ENCODE measurements around the gene BLOC1S5.

DNA sequence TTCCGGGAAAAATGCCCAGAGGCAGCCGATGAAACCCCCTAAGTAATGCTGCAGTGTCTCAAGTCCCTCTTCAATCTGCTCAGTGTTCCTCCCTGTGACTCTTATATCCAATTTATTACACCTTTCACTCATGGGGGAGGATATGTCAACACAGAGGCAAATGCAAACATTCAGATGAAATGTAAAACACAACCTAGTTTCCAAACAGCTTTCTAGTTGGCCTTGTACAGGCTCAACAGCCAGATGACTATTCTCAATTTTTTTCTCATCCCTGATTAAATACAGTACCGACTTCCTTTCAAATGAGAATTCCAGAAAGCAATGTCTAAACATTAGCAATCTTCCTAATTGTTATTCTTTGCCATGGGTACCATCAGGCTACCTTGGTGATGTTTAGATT lies 65.0 kb downstream of the BLOC1S5 start:
- TF ChIP-seq, protein P1, sequence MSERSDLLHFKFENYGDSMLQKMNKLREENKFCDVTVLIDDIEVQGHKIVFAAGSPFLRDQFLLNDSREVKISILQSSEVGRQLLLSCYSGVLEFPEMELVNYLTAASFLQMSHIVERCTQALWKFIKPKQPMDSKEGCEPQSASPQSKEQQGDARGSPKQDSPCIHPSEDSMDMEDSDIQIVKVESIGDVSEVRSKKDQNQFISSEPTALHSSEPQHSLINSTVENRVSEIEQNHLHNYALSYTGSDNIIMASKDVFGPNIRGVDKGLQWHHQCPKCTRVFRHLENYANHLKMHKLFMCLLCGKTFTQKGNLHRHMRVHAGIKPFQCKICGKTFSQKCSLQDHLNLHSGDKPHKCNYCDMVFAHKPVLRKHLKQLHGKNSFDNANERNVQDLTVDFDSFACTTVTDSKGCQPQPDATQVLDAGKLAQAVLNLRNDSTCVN (CRISPR knock-in tag; IDR thresholded peaks at IDR 0.05), result no peak
- no peak for TF ChIP-seq TBP (optimal IDR thresholded peaks at IDR 0.05; ENCODE audit: low read depth, low read length)
- TF ChIP-seq EZH2 (IDR thresholded peaks at IDR 0.05; ENCODE audit: borderline replicate concordance, low read depth, low read length), result no peak
